Activated T-cell treated with anti-CD3 and anti-CD28 coated beads for 1 hour (primary cell): Measurements from ENCODE around the gene PRKCI.

ENCODE experiments used
- DNase-seq: peaks from one replicate; pipeline ENCODE4 v3.0.0-alpha.2; 2020; ENCODE audit warnings: low read depth

PRKCI gene

GRCh38 chr3:170346481-170347392 is 124.5 kb downstream of the PRKCI start:
- no peak for DNase-seq

GRCh38 chr3:170350515-170351413 is 128.5 kb downstream of the PRKCI start:
- DNase-seq = no peak

- no peak for DNase-seq
Observed at GRCh38 chr3:170352936-170353335, 130.7 kb downstream of the PRKCI start.

GRCh38 chr3:170353485-170353884 is 131.3 kb downstream of the PRKCI start:
- no peak for DNase-seq

GRCh38 chr3:170354760-170355159 is 132.5 kb downstream of the PRKCI start:
- no peak for DNase-seq
